Activated CD4-positive, alpha-beta T cell treated with anti-CD3 and anti-CD28 coated beads, Interleukin-10, Interleukin-2, amounts not matched to agents 100 ng/mL and 50 ng/mL, durations not matched to agents 16 hours and 8 hours (primary cell): ENCODE results near the gene PEPD.

ENCODE experiments used
- DNase-seq: peaks from one replicate; pipeline ENCODE4 v3.0.0-alpha.2; 2020

PEPD gene

DNA sequence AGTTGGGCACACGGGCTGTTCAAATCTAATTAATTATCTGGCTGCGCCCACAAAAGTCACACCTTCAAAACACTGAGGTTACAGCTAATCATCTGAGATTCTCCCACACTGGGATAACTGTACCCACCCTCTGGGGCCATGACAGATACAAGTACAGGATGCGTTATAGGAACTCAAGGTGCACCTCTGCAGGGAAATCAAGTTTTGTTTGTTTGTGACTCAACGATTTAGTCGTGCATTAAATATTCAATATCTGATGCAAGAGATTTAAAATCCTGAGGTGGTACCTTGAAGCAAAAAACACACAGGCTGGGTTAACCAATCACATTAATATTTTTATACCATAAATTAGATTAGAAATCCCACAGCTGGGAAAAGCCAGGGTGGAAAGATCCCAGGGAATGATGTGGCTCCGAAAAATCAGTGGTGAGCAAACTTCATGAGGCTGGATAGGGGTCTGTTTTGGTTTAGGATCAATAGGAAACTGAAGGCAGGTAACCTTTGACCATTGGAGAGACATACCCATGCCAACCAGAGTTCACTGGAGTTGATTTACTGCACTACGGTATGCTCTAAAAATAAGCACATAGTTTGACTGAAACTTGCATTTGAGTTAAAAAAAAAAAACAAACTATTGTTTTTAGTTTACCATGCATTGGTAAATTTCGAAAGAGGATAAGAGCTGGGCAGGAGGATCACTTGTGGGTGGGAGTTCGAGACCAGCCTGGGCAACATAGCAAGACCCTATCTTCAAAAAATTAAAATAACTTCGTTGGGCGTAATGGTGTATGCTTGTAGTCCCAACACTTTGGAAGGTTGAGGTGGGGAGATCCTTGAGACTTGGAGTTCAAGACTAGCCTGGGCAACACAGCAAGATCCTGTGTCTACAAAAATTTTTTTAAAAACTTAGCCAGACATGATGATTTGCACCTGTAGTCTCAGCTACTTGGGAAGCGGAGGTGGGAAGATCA, 172.0 kb downstream of the PEPD start:
- DNase-seq: no peak

- DNase-seq: no peak
These were observed 173.1 kb downstream of the PEPD start for GRCh38 chr19:33348301-33349010.

- DNase-seq: no peak
These were observed 174.3 kb downstream of the PEPD start for GRCh38 chr19:33347300-33347699.

- no peak for DNase-seq
These were observed 174.9 kb downstream of the PEPD start for GRCh38 chr19:33346665-33347064.

- no peak for DNase-seq
These were observed 176.4 kb downstream of the PEPD start for GRCh38 chr19:33345163-33345562.

DNA sequence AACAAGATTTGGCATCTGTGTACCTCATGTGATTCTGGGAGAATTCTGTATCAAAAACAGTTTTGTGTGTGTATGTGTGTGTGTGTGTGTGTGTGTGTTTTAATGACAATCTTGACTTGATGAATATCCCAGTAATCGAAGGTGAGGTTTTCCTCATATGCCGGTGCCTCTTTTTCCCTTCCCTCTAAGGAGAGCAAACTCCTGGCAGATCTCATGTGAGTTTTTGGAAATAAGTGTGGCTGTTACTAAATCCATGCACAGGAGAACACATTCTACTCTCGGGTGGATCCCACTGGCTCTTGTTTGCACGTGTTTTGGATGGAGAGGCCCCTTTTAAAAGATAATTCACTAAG, 177.0 kb downstream of the PEPD start:
- no peak for DNase-seq

- no peak for DNase-seq
These were observed 177.6 kb downstream of the PEPD start for GRCh38 chr19:33343859-33344572.

GRCh38 chr19:33343301-33343700, 178.3 kb downstream of the PEPD start:
- DNase-seq: no peak

DNA sequence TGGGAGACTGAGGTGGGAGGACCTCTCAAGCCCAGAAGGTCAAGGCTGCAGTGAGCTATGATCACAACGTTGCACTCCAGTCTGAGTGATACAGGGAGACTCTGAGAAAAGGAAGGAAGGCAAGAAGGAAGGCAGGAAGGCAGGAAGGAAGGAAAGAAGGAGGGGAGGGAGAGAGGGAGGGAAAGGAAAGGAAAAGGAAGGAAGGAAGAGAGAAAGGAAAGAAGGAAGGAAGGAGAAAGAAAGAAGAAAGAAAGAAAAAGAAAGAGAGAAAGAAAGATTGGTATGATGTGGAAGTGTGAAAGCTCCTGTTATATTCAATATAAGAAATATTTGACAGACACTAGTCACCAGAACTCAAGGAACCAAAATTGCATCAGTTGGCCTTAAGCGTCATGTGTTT, 180.6 kb downstream of the PEPD start:
- DNase-seq: no peak

DNA sequence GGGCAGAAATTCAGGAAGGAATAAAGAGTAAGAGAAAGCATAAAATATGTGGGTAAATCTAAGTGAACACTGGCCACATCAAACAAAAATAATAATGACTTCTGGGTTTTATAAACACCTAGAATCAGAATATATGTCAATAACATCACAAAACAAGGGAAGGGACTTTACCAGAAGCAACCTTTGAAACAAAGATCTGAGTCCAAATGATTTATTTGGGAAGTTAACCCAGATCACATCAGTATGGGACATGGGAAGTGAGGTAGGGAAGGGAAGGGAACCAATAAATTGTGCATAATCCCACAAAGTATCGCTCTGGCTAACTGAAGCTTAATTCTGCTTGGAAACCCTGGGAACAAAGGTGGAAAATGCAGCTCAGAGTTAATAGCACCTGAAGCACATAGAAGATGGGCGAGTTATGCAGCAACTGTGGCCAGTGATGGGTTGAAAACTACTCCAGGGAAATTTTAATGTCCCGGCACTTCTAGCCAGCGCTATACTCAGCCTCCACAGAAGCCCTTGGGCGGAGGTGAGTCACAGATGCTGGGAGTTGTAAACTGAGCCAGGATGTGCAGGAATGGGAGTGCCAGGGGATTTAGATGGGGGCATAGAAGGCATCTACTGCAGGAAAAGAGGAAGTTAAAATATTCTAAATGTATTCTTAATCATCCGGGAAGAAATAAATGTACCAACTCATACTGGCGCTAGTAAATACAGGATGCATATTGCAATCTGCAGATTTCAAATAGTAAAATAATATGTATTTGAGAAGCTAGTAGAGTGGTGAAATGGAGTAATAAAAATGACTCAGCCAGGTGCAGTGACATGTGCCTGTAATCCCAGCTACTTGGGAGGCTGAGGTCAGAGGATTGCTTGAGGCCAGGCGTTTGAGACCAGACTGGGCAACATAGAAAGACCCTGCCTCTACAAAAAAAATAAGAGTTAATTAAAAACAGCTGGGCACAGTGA, 182.3 kb downstream of the PEPD start:
- no peak for DNase-seq
